LNCaP clone FGC (cell line): ENCODE results near the gene MMP14.

Experiments used
- DNase-seq: peaks from one replicate; pipeline ENCODE4 v3.0.0-alpha.2; 2011; ENCODE audit warnings: low read depth
- H3K4me3 ChIP-seq: 2 replicates; pipeline ENCODE4 v1.5.1; 2011; ENCODE audit warnings: mild to moderate bottlenecking, low read depth, low read length, control low read depth
- TF ChIP-seq, protein P1 (sequence below): IDR thresholded peaks from 2 replicates; pipeline ENCODE4 v1.5.1; 2012; ENCODE audit warnings: mild to moderate bottlenecking; ENCODE audit not compliant: control insufficient read depth, insufficient read depth; ENCODE audit errors: extremely low read depth

Gene MMP14

DNA sequence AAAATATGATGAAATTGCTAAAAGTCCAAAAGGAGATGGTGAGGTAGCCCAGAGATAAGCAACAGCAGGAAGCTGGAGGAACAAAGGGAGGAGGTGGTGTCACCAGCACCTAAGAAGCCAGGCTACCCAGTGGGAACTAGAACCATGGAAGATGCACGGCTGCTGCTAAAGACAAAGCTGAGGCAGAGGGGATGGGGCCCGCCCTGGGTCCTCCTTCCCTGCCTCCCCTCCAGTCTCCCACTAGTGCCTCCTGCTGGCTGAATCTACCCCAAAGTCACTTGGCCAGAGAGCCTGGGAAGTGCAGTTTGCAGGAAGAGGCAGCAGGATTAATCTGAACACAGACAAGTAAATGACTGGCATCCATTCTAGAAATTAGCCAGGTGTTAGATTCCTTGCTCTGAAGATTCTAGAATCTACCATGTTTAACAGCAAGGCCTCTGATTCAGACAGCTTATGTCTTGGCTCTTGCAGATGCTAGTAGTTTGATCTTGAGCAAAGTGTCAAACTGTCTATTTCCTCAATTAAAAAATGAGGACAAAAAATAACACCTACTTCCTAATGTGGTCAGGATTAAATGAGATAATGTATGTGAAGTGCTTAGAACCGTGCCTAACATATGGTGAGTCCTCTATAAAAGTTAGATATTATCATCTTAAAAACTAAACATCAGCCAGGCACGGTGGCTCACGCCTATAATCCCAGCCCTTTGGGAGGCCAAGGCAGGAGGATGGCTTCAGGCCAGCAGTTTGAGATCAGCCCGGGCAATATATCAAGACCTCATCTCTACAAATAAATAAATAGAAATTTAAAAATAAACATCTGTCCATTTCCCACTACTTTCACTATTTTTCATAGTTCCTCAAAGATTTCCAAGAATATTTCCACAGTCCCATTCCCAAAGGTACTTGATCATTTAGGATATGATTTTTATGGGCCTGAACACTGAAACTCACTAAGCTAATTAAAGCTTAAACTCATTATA is 29.3 kb downstream of the MMP14 start:
- H3K4me3 ChIP-seq, result no peak overlapping the region
- TF ChIP-seq, protein P1, sequence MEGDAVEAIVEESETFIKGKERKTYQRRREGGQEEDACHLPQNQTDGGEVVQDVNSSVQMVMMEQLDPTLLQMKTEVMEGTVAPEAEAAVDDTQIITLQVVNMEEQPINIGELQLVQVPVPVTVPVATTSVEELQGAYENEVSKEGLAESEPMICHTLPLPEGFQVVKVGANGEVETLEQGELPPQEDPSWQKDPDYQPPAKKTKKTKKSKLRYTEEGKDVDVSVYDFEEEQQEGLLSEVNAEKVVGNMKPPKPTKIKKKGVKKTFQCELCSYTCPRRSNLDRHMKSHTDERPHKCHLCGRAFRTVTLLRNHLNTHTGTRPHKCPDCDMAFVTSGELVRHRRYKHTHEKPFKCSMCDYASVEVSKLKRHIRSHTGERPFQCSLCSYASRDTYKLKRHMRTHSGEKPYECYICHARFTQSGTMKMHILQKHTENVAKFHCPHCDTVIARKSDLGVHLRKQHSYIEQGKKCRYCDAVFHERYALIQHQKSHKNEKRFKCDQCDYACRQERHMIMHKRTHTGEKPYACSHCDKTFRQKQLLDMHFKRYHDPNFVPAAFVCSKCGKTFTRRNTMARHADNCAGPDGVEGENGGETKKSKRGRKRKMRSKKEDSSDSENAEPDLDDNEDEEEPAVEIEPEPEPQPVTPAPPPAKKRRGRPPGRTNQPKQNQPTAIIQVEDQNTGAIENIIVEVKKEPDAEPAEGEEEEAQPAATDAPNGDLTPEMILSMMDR, result no peak

DNA sequence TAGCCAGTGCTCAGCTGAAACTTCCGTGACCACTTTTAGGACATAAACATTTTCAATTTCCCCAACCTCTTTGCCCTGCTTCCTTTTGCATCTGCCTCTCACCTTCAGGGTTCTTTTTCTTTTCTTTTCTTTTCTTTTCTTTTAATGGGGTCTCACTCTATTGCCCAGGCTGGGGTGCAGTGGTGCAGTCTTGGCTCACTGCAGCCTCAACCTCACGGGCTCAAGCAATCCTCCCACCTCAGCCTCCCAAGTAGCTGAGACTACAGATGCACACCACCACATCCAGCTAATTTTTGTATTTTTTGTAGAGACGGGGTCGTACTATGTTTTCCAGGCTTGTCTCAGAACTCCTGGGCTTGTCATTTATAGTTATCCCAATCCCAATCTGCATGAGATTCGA is 30.5 kb downstream of the MMP14 start:
- TF ChIP-seq, protein P1, result no peak
- no peak for DNase-seq

More for the DNA sequence above, 29.3 kb downstream of the MMP14 start:
- no peak for DNase-seq

GRCh38 chr14:22870811-22871223 is 34.4 kb downstream of the MMP14 start:
- TF ChIP-seq, protein P1, result no peak
- no peak for DNase-seq
- H3K4me3 ChIP-seq, result peak overlapping the region; percentile 92

More for the DNA sequence above, 30.5 kb downstream of the MMP14 start:
- no peak overlapping the region for H3K4me3 ChIP-seq

DNA sequence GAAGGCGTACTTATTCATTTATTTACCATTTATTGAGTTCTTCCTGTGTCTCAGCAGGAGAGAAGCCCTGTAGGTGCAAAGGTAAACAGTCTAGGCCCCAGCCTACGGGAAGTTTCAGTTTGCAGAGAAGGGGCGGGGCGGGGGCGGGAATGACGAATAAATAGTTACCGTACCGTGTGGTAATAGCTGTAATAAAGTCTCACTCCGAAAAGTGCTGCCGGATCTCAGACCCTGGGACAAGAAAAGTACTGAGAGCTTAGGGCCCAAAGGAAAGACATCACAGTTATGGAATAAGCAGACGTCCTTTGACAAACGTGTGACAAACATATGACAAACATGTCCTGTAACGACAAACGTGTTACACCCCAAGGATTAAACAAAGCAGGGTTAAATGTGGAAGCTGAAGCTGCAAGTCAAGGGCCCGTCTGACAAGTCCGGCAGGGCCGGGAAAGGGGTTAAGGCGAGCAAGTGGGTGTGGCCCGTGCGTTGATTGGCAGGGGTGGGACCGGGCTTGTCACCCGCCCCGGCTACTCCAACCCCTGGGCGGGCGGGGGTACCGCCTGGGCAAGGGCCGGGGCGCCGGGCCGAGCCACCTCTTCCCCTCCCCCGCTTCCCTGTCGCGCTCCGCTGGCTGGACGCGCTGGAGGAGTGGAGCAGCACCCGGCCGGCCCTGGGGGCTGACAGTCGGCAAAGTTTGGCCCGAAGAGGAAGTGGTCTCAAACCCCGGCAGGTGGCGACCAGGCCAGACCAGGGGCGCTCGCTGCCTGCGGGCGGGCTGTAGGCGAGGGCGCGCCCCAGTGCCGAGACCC is 35.0 kb downstream of the MMP14 start, which contains the start of gene LRP10:
TSS of gene LRP10 (plus strand) at position 517 of the 809 bp plus-strand sequence. CDS start 564 bp downstream, outside the sequence.
- peak; percentile 87 for DNase-seq
- TF ChIP-seq, protein P1, result no peak
- H3K4me3 ChIP-seq, result peak within 1 kb of the TSS; percentile 92

DNA sequence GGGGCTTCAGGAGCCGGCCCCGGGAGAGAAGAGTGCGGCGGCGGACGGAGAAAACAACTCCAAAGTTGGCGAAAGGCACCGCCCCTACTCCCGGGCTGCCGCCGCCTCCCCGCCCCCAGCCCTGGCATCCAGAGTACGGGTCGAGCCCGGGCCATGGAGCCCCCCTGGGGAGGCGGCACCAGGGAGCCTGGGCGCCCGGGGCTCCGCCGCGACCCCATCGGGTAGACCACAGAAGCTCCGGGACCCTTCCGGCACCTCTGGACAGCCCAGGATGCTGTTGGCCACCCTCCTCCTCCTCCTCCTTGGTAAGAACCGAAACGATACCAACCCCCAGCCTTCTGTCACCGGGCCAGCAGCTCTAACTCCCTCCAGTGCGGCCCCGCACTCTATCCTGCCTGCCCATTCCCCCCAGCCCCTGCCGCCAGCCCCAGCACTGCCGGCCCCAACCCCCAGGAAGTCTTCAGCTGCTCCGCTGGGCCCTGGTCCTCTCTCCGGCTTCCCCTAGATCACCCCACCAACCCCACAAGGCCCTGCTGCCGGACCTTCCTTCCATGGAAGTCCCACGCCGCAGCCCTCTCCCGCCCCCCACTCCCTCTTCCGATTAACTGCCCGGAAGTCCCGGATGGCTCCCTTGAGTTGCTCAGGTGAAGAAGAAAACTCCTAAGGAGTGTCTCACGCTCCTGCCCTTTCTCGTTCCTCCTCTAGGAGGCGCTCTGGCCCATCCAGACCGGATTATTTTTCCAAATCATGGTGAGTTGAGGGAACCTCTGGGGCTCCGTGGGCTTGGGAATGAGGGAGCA is 35.8 kb downstream of the MMP14 start:
- peak overlapping the region; percentile 92 for H3K4me3 ChIP-seq
- TF ChIP-seq, protein P1, result peak; percentile 92
- DNase-seq, result peak; percentile 60

- no peak for DNase-seq
- peak overlapping the region; percentile 92 for H3K4me3 ChIP-seq
- TF ChIP-seq, protein P1, result no peak
Measured at GRCh38 chr14:22872833-22873520, 36.6 kb downstream of the MMP14 start.
